ENCODE measurements around the gene HIBADH. TPM values are rescaled to one million over a fixed set of nuclear protein-coding genes. Genes with fewer than 3 reads are reported as not detected.

The HIBADH gene
- total and polyA plus RNA-seq, 10 of the 15 experiments (the other 5 are each of a cell fraction or from before 2014, with no cell fraction given) = 8.7 to 36.1 (median 18.6) TPM

GRCh38 chr7:27526131-27526530 lies 136.6 kb downstream of the HIBADH start:
- in situ Hi-C loops (cut with MboI) = no loop called here
- ATAC-seq (no peak), DNase-seq (ENCODE audit: low read depth, low spot score) (no peak), FAIRE-seq (no peak)
- Histone ChIP-seq H3K27ac (ENCODE audit: control insufficient read depth, insufficient read depth) (no peak overlapping the region), H4K20me1 (ENCODE audit: control insufficient read depth, insufficient read depth) (no peaks in the 10 kb centered on the region), H3K27me3 (replicated peaks in 1 of 2; ENCODE audit: control insufficient read depth in 2 of 2, insufficient read depth in 2 of 2, low read length in 1 of 2) (no peaks in the 10 kb centered on the region), H3K9me3 (replicated peaks; ENCODE audit: control insufficient read depth, insufficient read depth, low read length) (no peaks in the 10 kb centered on the region), H3K4me1 (ENCODE audit: control insufficient read depth, insufficient read depth, low read length) (no peaks in the 10 kb centered on the region), H3K4me2 (ENCODE audit: control insufficient read depth, insufficient read depth) (no peak overlapping the region), H3K4me3 (no peak overlapping the region), H3K9ac (ENCODE audit: control insufficient read depth, insufficient read depth, low read length) (no peak overlapping the region), H3K36me3 (ENCODE audit: control insufficient read depth in 2 of 2, insufficient read depth in 2 of 2, low read length in 1 of 2) (no peaks in the 10 kb centered on the region), H3K79me2 (ENCODE audit: control insufficient read depth, insufficient read depth, low read length) (no peaks in the 10 kb centered on the region), H2AFZ (ENCODE audit: control insufficient read depth, low read depth, low read length) (no peak overlapping the region)
- ChIA-PET POLR2A (no interaction called here), SMC1A (ENCODE audit: uncharacterized antibody, unreplicated experiment) (no interaction called here), RAD21 (ENCODE audit: unreplicated experiment) (no interaction called here), CTCF (no interaction called here)
- WGBS (ENCODE audit: insufficient coverage, insufficient replicate concordance, low lambda C conversion rate, missing lambda C conversion rate) = 98% methylated on average over 5 of the region's 5 CpGs
- intact Hi-C loops (cut with micrococcal nuclease; ENCODE audit: unreplicated experiment) = no loop called here
- no TSS peak for BruUV-seq (replicated peaks)
- TF ChIP-seq IKZF2 (IDR thresholded peaks at IDR 0.05) = no peak
- no peak for TF ChIP-seq HCFC1 (IDR thresholded peaks at IDR 0.05; ENCODE audit: low read length)
- no peak for TF ChIP-seq SPI1 (IDR thresholded peaks at IDR 0.05; ENCODE audit: borderline replicate concordance, insufficient read depth, low read depth, low read length)
- no peak for TF ChIP-seq CBX3 (IDR thresholded peaks at IDR 0.05; ENCODE audit: borderline replicate concordance, low read depth)
- TF ChIP-seq ATF3 (IDR thresholded peaks at IDR 0.05; ENCODE audit: borderline replicate concordance, extremely low read depth, low read depth, low read length) = no peak
- TF ChIP-seq ZBTB40 (IDR thresholded peaks at IDR 0.05; ENCODE audit: borderline replicate concordance) = no peak
- TF ChIP-seq CHD1 (IDR thresholded peaks at IDR 0.05; ENCODE audit: low read depth, low read length) = no peak
- TF ChIP-seq EGR1 (IDR thresholded peaks at IDR 0.05; ENCODE audit: borderline replicate concordance in 1 of 2, low read depth in 2 of 2, low read length in 2 of 2) = no peak
- TF ChIP-seq ZBTB33 (IDR thresholded peaks at IDR 0.05) = no peak
- no peak for TF ChIP-seq PML (IDR thresholded peaks at IDR 0.05; ENCODE audit: low read length)
- TF ChIP-seq HDAC2 (IDR thresholded peaks at IDR 0.05) = no peak
- TF ChIP-seq ZSCAN29 (IDR thresholded peaks at IDR 0.05) = no peak
- TF ChIP-seq NFXL1 (IDR thresholded peaks at IDR 0.05; ENCODE audit: borderline replicate concordance) = no peak
- no peak for TF ChIP-seq REST (IDR thresholded peaks at IDR 0.05; ENCODE audit: low read depth, low read length)
- TF ChIP-seq STAT3 (IDR thresholded peaks at IDR 0.05; ENCODE audit: low read depth, low read length) = no peak
